DND-41 (cell line): ENCODE measurements around the gene ZFAND2B.

ENCODE experiments used
- ATAC-seq: fragments of 200-7000 bp; cut with Tn5 transposase; 3 replicates; pipeline ENCODE4 v1.9.1; 2021; ENCODE audit warnings: low read depth; ENCODE audit not compliant: insufficient read depth
- DNase-seq: peaks from one replicate; pipeline ENCODE4 v3.0.0-alpha.2; 2020
- H2AFZ ChIP-seq: 2 replicates; pipeline ENCODE4 v1.6.0; 2012; ENCODE audit warnings: low read depth, low read length
- H3K27ac ChIP-seq: 2 replicates; pipeline ENCODE4 v1.5.1; 2012; ENCODE audit warnings: low read length, inconsistent platforms
- H3K27me3 ChIP-seq: fragments of 200-600 bp; sonication (generic); 2 replicates; pipeline ENCODE4 v1.6.0; 2012; ENCODE audit warnings: low read length, mild to moderate bottlenecking, inconsistent platforms; ENCODE audit not compliant: insufficient read depth, poor library complexity
- H3K36me3 ChIP-seq: 2 replicates; pipeline ENCODE4 v1.5.1; 2012; ENCODE audit warnings: low read length, inconsistent platforms; ENCODE audit not compliant: insufficient read depth
- H3K4me1 ChIP-seq: 2 replicates; pipeline ENCODE4 v1.5.1; 2012; ENCODE audit warnings: mild to moderate bottlenecking, low read length; ENCODE audit not compliant: insufficient read depth
- H3K4me2 ChIP-seq: 2 replicates; pipeline ENCODE4 v1.6.0; 2012; ENCODE audit warnings: mild to moderate bottlenecking, moderate library complexity, low read length, inconsistent platforms; ENCODE audit not compliant: insufficient read depth
- H3K4me3 ChIP-seq, 2 experiments: fragments of 200-600 bp in 1 of 2; shearing (Covaris generic) in 1 of 2; 2 replicates each; pipeline ENCODE4 v1.5.1; 2012 to 2016; ENCODE audit warnings: inconsistent platforms in 2 of 2, low read length in 2 of 2, mild to moderate bottlenecking in 2 of 2, low read depth in 1 of 2, moderate library complexity in 1 of 2
- H3K79me2 ChIP-seq: 2 replicates; pipeline ENCODE4 v1.6.0; 2012; ENCODE audit warnings: low read length, inconsistent platforms; ENCODE audit not compliant: insufficient read depth
- H3K9ac ChIP-seq: 2 replicates; pipeline ENCODE4 v1.6.0; 2012; ENCODE audit warnings: low read depth, mild to moderate bottlenecking, inconsistent platforms, low read length, moderate library complexity
- H3K9me3 ChIP-seq: 2 replicates; pipeline ENCODE4 v1.5.1; 2012; ENCODE audit warnings: low read length, moderate library complexity, mild to moderate bottlenecking, inconsistent platforms; ENCODE audit not compliant: insufficient read depth, severe bottlenecking
- H4K20me1 ChIP-seq: 2 replicates; pipeline ENCODE4 v1.6.0; 2012; ENCODE audit warnings: low read length; ENCODE audit not compliant: insufficient read depth
- CTCF ChIP-seq: IDR thresholded peaks from 2 replicates; pipeline ENCODE4 v1.5.1; 2012; ENCODE audit warnings: borderline replicate concordance, low read length, moderate library complexity, mild to moderate bottlenecking; ENCODE audit not compliant: poor library complexity, severe bottlenecking; ENCODE audit errors: extremely low read depth
- EZH2 ChIP-seq: IDR thresholded peaks from 3 replicates; pipeline ENCODE4 v1.6.1; 2012; ENCODE audit warnings: borderline replicate concordance, low read depth, mild to moderate bottlenecking, moderate library complexity, low read length, inconsistent platforms; ENCODE audit not compliant: severe bottlenecking

ZFAND2B gene

GRCh38 chr2:219245148-219245898, 38.7 kb downstream of the ZFAND2B start, which contains the start of the genes GLB1L and STK16:
Gene GLB1L (minus strand): TSS chr2:219245444. CDS start chr2:219243573, 1,871 bp downstream.
Gene STK16 (plus strand): TSS chr2:219245479. CDS start chr2:219246000, 521 bp downstream.
- Histone ChIP-seq H3K4me1 (peaks cover 53% of the 10 kb centered on the region), H2AFZ (peak within 1 kb of the TSS; percentile 94), H3K9ac (peak within 1 kb of the TSS; percentile 90), H3K27me3 (no peaks in the 10 kb centered on the region), H3K36me3 (peaks cover 6% of the 10 kb centered on the region), H3K79me2 (peaks cover 14% of the 10 kb centered on the region), H3K4me3 (peak within 1 kb of the TSS; percentile 87), H3K4me2 (peak within 1 kb of the TSS; percentile 84), H3K9me3 (no peaks in the 10 kb centered on the region), H4K20me1 (peaks cover 30% of the 10 kb centered on the region), H3K27ac (peak within 1 kb of the TSS; percentile 93)
- TF ChIP-seq EZH2 (no peak), CTCF (no peak)
- ATAC-seq (peak; percentile 75), DNase-seq (peak; percentile 87)

- peaks cover 14% of the 10 kb centered on the region for H3K79me2 ChIP-seq
- H3K36me3 ChIP-seq, result peaks cover 6% of the 10 kb centered on the region
- DNase-seq (no peak), ATAC-seq (no peak)
- H3K27ac ChIP-seq, result peak overlapping the region; percentile 93
- no peaks in the 10 kb centered on the region for H3K9me3 ChIP-seq
- peaks cover 53% of the 10 kb centered on the region for H3K4me1 ChIP-seq
- H3K4me3 ChIP-seq, result peak overlapping the region; percentile 87
- H3K9ac ChIP-seq, result peak overlapping the region; percentile 90
- no peak for TF ChIP-seq CTCF
- no peak for TF ChIP-seq EZH2
- H3K4me2 ChIP-seq, result peak overlapping the region; percentile 84
- no peaks in the 10 kb centered on the region for H3K27me3 ChIP-seq
- H2AFZ ChIP-seq, result peak overlapping the region; percentile 94
- H4K20me1 ChIP-seq, result peaks cover 30% of the 10 kb centered on the region
Measured at GRCh38 chr2:219245899-219246230, 39.3 kb downstream of the ZFAND2B start.

DNA sequence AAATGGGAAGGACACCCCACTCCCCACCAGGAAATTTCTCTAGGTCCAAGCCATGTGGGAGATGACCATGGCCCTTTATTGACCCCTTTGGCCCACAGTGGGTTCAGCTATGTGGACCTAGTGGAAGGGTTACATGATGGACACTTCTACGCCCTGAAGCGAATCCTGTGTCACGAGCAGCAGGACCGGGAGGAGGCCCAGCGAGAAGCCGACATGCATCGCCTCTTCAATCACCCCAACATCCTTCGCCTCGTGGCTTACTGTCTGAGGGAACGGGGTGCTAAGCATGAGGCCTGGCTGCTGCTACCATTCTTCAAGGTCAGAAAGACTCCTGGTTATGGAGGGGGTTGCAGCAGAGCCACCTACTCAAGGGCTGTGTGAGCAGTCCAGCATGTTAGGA, 40.0 kb downstream of the ZFAND2B start:
- H4K20me1 ChIP-seq, result peaks cover 30% of the 10 kb centered on the region
- no peaks in the 10 kb centered on the region for H3K9me3 ChIP-seq
- peak overlapping the region; percentile 84 for H3K4me2 ChIP-seq
- no peak for ATAC-seq
- no peak for DNase-seq
- H3K9ac ChIP-seq, result 0 out of 2 replicates have a peak overlapping the region, but pooled peaks have one; percentile 90
- H3K27me3 ChIP-seq, result peaks cover under 1% of the 10 kb centered on the region
- TF ChIP-seq EZH2 (no peak), CTCF (no peak)
- H2AFZ ChIP-seq, result no peak overlapping the region
- H3K4me3 ChIP-seq, result peak overlapping the region in 1 of 2 experiments; percentile 87; a peak in 2 of 4 replicates
- peaks cover 53% of the 10 kb centered on the region for H3K4me1 ChIP-seq
- peaks cover 6% of the 10 kb centered on the region for H3K36me3 ChIP-seq
- peak overlapping the region; percentile 77 for H3K27ac ChIP-seq
- peaks cover 14% of the 10 kb centered on the region for H3K79me2 ChIP-seq
